PFSK-1 (cell line): Measurements from ENCODE around the gene NFIA.

Experiments used
- POLR2AphosphoS5 ChIP-seq: IDR thresholded peaks from 2 replicates; pipeline ENCODE4 v1.6.1; 2012; ENCODE audit warnings: low read depth, mild to moderate bottlenecking, control low read depth, low read length, moderate library complexity
- SIN3A ChIP-seq: IDR thresholded peaks from 2 replicates; pipeline ENCODE4 v1.6.1; 2012; ENCODE audit warnings: mild to moderate bottlenecking, low read length, moderate library complexity, borderline replicate concordance; ENCODE audit not compliant: insufficient read depth
- TAF1 ChIP-seq: IDR thresholded peaks from 2 replicates; pipeline ENCODE4 v1.6.1; 2012; ENCODE audit warnings: low read length, control low read depth, borderline replicate concordance; ENCODE audit not compliant: insufficient read depth

- TF ChIP-seq POLR2AphosphoS5 = no peak
- no peak for TF ChIP-seq TAF1
- no peak for TF ChIP-seq SIN3A
Observed at GRCh38 chr1:61377242-61377958, 295.0 kb downstream of the NFIA start.
